ENCODE results near the gene KLHL17.
"Not testable (repeated sequence)": the region's sequence is repeated elsewhere in the genome, so short reads cannot be mapped to it uniquely, and the experiment has no call there.

KLHL17 gene

DNA sequence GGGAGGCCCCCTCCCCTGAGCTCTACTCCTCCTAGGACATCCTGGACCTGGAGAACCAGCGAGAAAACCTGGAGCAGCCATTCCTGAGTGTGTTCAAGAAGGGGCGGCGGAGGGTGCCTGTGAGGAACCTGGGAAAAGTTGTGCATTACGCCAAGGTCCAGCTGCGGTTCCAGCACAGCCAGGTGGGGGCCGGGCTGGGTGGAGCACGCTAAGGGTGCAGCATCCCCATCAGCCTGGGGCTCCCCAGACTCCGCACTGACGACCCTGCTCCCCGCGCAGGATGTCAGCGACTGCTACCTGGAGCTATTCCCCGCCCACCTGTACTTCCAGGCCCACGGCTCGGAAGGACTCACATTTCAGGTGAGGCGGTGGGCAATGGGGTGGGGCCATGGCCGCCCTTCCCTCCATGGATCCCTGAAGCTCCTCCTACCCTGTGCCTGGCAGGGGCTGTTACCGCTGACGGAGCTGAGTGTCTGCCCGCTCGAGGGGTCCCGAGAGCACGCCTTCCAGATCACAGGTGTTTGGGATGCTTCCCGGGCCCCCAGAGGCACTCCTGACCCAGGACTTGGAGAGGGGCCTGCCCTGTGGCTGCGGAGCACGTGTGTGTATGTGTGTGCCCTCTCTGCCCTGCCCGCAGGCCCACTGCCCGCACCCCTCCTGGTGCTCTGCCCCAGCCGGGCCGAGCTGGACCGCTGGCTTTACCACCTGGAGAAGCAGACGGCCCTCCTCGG lies 10.0 kb downstream of the KLHL17 start:
- DNase-seq = no peak

DNA sequence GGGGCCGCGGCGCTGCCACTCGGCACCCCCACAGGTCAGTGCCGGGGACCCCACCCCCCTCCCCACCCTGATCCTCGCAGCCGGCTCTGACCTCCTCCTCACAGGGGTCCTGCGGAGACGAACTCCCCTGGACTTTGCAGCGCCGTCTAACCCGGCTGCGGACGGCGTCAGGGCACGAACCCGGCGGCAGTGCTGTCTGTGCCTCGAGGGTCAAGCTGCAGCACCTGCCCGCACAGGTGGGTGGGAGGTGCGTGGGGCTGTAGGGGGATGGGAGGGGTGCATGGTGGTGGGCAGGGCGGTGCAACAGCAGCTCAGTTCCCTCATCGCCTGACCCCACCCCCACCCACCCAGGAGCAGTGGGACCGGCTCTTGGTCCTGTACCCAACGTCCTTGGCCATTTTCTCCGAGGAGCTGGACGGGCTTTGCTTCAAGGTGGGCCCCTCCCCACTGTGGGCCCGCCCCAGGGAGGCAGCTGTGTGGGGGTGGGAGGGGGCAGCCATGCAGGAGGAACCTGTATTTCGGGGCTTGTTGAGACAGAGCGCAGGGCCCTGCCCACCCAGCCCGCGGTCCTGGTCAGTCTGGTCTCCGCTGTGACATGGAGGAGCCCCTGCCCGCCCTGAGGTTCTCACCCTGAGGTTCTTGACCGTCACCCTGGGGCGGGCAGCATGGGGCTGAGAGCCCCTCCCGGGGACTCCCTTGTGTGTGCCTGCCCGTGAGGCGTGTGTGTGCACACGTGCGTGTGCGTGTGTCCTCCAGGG lies 10.8 kb downstream of the KLHL17 start:
- DNase-seq = no peak

DNA sequence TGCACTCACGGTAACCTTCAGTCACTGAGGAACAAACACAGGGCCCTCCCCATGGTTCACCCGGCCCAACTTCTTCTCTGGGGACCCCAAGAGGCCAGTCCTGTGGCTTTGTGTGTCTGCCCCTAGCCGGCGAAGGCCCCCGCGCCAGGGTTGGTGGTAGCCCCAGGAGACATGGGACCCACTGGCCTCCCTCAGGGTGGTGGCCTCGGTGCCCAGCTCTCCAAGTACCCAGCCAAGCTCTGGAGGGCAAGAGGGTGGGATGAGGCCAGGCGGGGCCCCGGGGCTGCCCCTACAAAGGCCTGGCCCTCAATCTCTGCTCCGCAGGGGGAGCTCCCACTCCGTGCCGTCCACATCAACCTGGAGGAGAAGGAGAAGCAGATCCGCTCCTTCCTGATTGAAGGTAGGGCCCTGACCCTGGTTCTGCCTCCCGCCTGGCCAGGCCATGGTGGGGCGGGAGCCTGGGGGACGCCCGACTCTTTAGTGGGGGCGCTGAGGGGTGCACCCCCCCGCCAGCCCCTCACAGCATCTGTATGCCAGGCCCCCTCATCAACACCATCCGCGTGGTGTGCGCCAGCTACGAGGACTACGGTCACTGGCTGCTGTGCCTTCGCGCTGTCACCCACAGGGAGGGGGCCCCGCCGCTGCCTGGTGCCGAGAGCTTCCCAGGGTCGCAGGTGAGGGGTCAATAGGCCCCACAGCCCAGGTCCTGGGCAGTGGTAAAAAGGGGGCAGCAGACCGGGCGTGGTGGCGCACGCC lies 11.5 kb downstream of the KLHL17 start:
- no peak for DNase-seq

DNA sequence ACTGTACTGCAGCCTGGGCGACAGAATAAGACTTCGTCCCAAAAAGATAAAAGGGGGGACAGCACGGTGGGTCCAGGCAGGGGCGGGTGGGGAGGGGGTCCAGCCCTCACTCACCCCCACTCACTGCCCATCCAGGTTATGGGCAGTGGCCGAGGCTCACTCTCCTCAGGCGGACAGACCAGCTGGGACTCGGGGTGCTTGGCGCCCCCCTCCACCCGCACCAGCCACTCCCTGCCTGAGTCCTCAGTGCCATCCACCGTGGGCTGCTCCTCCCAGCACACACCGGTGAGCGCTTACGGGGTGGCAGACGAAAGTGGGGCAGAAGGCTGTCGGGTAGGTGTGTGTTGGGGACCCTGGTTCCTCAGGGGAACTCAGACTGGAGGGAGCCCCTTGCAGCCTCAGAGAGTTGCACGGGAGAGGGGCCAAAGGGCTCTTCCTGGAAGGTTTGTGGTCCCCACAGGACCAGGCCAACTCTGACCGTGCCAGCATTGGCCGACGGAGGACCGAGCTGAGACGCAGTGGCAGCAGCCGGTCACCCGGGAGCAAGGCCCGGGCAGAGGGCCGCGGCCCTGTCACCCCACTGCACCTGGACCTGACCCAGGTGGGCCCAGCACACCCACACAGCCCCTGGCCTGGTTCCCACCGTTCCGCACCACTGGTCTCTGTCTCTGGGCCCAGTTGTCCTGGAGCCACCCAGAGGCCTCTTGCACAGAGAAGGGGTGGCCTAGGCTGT lies 12.5 kb downstream of the KLHL17 start:
- no peak for DNase-seq

DNA sequence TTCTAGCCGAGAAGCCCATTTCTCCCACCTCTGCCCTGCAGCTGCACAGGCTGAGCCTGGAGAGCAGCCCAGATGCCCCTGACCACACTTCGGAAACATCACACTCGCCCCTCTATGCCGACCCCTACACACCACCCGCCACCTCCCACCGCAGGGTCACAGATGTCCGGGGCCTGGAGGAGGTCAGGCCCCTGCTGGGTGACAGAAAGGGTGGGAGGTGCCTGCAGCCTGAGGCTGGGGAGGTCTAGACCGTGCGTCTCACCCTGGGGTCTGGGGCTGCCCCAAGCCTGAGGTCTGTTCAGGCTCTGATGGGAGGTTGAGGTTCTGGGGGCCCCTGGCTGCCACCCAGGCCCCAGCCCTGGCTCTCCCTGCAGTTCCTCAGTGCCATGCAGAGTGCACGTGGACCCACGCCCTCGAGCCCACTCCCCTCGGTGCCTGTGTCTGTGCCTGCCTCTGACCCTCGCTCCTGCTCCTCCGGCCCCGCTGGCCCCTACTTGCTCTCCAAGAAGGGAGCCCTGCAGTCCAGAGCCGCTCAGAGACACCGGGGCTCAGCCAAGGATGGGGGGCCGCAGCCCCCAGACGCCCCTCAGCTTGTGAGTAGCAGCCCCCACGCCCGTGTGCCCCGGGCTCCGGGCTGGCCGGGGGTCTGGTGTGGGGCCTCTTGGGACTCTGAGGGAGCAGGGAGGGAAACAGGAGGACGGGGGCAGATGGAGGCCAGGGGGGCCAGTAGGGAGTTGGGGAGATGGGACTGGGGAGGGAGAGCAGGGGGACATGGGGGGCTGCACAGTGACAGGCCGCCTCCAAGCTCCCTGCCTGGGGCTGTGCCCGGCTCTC lies 13.3 kb downstream of the KLHL17 start:
- no peak for DNase-seq

DNA sequence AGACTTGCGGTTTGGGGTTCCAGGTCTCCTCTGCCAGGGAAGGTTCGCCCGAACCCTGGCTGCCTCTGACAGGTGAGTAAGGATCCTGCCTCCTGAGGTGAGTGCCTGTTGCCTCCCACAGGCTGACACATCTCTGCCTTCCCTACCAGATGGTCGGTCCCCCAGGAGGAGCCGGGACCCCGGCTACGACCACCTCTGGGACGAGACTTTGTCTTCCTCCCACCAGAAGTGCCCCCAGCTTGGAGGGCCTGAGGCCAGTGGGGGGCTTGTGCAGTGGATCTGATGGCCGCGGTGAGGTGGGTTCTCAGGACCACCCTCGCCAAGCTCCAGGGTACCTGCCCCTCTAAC lies 13.9 kb downstream of the KLHL17 start:
- no peak for DNase-seq

DNA sequence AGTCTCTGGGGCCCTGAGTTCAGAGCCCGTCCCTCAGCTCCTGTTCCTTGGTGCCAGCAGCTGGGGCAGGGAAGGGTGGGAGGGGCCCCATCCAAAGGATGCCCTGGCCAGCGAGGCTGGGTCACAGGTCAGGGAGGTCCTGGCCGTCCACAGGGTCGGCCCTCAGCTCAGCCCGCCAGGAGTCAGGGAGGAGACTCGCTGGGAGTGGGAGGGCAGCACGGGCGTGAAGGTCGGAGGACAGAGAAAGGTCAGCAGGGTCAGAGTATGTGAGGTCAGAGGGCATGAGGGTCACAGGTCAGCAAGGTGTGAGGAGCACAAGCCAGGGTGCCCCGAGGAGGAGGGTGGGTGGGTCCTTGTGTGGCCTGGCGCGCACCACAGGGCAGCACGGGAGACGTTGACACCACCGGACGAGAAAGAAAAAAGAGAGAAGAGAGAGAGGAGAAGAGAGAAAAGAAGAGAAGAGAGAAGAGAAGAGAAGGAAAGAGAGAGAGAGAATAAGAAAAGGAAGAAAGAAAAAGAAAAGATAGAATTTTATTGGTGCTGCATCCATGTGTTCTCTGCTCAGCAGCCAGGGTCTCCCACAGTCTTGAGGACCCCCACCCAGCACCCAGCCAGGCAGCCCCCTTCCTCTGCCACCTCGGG lies 14.4 kb downstream of the KLHL17 start:
- no peak for DNase-seq

DNA sequence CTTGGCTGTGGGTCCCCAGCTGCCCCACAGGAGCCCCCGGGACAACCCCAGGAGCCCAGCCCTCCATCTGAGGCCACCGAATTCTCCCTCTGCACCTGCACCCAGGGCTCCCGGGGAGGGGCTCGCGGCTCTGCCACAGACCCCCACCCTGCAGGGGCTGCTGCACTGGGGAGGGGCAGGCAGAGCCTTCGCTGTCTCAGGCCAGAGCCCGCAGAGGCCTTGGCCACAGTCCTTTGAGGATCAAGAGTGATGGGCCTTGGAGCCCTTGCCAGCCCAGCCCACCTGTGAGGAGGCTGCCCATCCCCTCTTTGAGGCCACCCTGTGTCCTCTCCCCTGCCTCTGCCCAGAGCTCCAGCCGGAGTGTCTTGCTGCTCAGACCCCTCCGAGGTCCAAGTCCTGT lies 15.0 kb downstream of the KLHL17 start:
- no peak for DNase-seq

DNA sequence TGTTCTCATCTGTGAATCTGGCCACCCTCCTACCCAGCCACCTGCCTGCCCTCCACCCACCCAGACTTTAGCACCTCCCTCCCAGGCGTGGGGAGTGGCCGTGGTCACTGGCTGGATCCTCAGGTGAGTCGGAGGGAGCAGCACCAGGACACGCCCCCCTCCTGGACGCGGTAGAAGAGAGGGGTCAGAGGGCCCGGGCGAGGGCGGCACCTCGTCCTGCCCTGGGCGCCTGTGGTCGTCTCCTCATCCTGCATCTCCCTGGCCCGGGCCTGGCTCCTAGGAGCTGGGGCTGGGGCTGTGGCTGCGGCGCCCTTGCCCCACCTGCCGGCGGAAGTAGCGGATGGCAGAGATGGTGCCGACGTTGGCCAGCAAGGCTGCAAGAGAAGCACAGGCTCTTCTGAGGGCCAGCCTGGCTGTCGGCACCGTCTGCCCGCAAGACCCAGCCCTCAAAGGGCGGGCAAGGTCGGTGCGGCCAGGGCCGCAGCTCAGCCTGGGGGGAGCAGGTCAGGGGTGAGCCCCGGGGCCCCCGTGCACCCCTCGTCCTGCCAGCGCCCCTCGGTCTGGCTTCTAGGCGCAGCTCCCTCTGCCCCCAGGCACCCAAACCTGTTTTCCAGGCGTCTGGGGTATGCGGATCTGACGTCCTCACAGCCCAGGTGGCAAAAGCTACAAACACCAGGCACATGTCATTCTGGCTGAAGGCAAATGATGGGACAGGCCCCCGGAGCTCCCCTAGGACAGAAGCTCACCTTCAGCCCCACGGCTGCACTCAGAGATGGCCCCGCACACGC lies 15.7 kb downstream of the KLHL17 start:
- DNase-seq = peak; percentile 65

DNA sequence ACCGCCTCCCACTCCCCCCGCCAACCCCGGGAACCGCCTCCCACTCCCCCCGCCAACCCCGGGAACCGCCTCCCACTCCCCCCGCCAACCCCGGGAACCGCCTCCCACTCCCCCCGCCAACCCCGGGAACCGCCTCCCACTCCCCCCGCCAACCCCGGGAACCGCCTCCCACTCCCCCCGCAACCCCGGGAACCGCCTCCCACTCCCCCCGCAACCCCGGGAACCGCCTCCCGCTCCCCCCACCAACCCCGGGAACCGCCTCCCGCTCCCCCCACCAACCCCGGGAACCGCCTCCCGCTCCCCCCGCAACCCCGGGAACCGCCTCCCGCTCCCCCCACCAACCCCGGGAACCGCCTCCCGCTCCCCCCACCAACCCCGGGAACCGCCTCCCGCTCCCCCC lies 16.4 kb downstream of the KLHL17 start:
- not testable (repeated sequence) for DNase-seq

DNA sequence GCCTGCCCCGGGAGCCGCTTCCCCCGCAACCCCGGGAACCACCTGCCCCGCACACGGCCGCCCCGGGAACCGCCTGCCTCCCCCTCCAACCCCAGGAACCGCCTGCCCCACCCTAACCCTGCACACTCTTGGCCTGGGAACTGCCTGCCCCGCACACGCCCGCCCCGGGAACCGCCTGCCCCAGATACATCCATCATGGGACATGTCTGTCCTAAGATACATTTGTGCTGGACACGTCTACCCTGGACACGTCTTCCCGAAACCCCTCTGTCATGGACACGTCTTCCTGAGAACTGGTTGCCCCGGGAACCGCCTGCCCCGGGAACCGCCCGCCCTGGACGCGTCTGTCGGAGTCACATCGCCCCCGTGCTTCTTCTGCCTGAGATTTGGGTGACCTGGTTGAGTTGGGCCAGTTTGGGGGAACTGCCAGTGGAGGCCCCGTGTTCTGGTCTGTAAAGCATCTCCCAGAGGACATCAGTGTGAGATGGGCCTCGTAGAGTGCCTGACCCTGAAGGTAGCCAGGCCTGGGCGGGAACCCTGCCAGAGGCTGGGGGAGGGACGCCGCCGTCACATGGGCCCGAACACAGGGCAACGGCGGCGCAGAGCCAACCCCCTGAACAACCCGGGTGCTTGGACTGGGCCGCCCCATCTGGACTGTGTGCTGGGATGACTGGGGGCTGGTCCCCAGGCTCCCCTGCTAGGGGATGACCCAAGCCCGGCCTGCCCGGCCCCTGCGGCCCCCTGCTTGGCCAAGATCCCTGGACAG lies 17.9 kb downstream of the KLHL17 start:
- no peak for DNase-seq

DNA sequence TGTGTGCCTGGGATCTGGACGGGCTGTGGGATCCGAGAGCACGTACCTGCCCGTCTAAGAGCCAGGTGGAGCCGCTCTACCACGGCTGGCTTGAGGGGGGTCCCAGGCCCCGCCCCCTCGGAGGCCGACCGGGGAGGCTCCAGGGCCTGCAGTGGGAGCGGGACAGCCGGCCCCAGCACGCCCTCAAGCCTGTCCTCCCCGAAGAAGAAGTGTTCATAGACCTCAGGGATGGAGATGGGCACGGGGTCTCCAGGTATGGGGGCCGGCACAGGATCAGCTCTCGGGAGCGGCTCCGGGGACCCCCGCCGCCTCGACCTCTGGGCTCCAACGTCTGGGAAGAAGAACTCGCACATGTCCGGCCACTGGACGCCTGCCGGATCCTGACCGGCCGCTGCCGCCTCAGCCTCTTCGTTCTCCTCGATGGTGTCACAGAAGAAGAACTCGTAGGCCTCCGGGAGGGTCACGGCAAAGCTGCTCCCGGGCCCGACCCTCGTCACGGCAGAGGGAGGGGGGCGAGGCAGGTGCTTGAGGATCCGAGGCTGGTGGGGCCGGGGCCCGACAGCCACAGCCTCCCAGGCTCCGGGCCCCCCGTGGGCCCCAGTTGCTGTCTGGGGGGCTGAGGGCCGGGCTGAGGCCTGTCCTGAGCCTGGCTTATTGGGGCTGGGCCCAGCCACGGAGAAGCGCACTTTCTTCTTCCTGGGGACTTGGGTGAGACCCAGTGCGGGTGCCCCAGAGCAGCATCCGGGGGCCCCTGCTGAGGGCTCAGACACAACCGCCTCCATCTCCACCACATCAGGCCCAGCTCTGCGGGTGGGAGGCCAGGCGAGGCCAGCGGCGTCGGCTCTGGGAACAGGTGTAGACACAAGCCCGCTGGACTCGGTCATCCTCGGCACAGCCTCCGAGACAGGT lies 18.7 kb downstream of the KLHL17 start:
- no peak for DNase-seq

DNA sequence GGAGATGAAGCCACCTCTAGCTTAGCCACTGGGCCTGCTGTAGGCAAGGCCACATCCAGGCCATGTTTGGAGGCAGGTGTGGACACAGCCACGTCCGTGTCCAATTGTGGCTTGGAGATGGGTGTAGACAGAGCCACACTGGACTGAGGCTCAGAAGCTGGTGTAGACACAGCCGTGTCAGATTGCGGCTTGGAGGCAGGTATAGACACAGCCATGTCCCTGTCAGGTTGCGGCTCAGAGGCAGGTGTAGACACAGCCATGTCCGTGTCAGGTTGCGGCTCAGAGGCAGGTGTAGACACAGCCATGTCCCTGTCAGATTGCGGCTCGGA lies 19.3 kb downstream of the KLHL17 start:
- DNase-seq = no peak

DNA sequence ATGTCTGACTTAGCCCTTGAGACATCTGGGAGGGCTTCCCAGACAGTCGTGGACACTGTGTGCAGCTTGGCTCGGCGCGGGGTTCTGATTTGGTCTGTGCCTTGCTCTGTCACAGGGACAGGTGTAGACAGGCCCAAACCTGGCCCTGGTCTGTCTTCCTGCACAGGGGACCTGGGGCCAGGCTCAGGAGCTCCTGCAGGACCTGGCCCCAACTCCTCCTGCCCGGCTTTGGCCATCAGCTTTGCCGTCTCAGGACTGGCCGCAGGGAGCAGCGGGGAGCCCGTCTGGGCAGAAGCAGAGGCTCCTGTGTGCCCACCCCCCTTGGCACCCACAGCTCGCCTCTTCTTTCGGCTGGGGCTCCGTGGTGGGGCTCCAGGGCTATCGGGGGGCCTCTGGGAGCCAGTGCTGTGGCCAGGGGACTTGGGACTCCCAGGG lies 19.8 kb downstream of the KLHL17 start:
- no peak for DNase-seq

DNA sequence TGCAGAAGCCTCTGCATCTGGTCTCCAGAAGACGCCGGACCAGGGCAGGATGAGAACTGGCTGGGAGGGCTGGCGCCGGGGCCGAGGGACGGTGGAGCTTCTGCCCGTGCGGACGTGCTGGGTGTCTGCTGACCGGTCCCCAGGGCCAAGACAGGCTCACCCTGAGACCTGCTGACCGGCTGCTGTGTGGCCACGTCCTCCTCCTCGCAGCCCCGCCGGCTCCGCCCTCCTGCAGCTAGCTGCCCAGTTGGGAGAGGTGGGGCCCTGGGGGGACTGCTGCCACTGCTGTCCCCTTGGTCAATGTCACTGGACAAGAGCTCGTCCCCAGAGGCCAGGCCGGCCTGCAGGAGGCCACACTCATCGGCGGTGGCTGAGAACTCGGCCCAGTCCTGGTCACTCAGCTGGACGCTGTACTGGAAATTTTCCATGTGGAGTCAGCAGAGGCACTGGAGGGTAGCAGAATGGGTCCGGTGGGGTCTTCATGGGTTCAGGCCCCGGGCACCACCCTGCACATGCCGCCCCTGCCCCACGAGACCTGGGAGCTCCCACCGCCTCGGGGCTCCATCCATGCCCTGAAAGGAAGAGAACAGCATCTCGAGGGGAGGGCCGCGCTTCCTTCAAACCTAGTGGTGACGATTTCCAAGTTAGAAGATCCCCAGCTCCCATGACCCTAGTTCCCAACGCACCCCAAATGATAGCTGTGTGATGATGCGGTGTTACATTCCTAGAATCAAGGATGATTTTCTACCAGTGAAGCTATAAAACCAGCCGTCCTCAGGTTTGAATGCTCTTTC lies 20.4 kb downstream of the KLHL17 start:
- DNase-seq = no peak

DNA sequence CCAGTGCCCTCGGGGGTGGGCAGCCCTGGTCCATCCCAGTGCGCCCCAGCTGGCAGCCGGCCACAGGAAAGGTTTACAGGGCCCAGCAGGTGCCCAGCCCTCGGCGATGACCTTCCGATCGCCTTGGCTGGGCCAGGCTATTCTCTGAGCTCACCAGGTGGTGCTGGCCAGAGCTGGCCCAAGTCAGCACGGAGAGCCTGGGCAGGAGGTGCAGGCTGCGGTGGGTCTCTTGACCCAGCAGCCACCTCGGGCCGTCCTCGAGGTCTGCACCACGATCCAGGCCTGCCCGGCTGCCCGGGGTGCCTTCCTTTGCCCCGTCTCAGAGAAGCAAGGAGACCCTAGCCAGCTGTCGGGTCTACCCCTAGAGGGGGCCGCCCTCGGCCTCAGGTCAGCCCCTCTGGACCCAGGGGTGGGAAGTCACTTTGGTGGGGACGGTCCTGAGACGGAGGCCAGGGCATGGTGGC lies 21.1 kb downstream of the KLHL17 start:
- no peak for DNase-seq

DNA sequence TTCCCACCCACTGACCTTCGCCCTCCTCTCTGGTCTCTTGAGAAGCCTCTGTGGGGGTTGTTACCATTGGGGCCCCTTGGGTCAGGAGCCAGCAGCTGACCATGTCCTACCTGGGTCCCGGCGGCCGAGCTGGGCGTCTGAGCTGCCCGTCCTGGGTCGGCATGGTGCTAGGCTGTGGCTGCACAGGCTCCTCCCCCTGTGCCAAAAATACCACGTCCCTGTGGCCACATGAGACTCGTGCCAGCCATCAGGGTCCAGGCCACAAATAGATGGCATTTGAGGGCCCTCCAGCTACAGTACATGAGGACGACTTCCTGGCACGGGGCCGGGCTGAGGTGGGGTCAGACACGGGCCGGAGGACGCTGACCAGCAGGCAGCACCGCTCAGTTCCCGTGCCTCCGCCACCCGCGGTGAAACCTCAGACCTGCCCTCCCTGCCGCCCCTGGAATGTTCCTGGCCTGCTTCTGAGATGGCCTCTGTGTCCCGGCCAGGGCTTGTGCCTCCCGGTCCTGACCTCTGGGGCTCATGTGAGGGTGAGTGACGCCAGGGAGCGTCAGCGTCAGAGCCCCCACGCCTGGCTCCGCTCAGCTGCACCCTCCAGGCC lies 21.7 kb downstream of the KLHL17 start, which contains the start of gene PERM1:
Gene PERM1, minus strand, starts transcription at position 139 of the 604 bp plus-strand sequence. CDS start 1,064 bp downstream, outside the sequence.
- DNase-seq = no peak

Data from COR-L47 (cell line).